EL (cell line): Measurements from ENCODE around the gene AP2M1.

ENCODE experiments used
- DNase-seq: peaks from one replicate; pipeline ENCODE4 v3.0.0-alpha.2; 2016

The AP2M1 gene

GRCh38 chr3:184158404-184158803 lies 16.3 kb upstream of the AP2M1 start:
- DNase-seq = no peak

DNA sequence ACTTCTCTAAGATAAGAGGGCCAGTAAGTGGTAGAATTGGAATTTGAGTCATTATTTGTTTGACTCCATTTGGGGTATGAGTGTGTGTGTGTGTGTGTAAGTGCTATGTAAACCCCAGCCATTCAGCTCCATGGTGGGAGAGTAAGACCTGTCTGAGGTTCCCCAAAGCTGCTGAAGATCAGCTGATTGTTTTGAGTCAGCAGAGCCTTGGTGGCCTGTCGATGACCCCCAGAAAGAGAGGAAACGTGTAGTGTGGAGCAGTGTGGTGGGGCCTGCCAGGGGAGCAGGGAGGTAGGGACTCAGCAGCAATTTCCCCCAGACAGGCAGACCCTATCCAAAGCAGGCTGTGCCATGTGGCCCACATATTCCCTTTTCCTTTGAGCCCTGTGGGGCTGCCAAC lies 14.2 kb upstream of the AP2M1 start:
- DNase-seq = peak; percentile 50

GRCh38 chr3:184162571-184163070 lies 12.0 kb upstream of the AP2M1 start:
- DNase-seq = peak; percentile 62

GRCh38 chr3:184164648-184165330 lies 9.9 kb upstream of the AP2M1 start:
- no peak for DNase-seq

DNA sequence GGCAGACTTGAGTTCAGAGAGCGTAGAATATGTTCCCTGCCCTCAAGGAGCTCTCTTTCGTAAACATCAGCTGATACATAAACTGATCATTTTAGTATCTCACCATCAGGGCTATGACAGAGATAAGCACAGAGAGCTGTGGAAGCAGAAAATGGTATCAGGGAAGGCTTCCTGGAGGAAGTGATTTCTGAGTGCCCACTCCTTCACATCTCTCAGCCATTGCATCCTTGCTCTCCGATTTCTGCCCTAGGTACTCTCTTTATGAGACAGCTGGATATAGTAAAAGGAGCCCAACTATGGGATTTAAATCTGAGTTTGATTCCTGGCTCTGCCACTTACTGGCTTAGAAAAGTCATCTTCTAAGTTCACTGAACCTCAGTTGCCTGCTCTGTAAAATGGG lies 9.1 kb upstream of the AP2M1 start:
- DNase-seq = no peak

DNA sequence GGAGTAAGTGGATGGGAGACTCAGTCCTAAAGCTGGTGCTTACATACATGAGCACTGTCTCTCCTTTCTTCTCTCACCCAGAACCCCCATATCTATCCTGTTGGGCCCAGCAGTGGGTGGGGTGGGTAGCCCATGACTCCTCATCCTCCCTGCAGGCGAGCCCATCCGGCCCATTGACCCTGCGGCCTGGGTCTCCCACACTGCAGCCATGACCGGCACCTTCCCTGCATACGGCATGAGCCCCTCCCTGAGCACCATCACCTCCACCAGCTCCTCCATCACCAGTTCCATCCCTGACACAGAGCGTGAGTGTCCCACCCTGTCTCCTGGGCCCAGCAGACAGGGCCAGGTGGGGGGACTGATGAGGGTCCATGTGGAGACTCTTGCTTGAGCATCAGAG lies 8.0 kb upstream of the AP2M1 start:
- no peak for DNase-seq

GRCh38 chr3:184167786-184168185 lies 6.9 kb upstream of the AP2M1 start:
- no peak for DNase-seq

GRCh38 chr3:184168363-184169120 lies 6.1 kb upstream of the AP2M1 start:
- DNase-seq = peak; percentile 91

DNA sequence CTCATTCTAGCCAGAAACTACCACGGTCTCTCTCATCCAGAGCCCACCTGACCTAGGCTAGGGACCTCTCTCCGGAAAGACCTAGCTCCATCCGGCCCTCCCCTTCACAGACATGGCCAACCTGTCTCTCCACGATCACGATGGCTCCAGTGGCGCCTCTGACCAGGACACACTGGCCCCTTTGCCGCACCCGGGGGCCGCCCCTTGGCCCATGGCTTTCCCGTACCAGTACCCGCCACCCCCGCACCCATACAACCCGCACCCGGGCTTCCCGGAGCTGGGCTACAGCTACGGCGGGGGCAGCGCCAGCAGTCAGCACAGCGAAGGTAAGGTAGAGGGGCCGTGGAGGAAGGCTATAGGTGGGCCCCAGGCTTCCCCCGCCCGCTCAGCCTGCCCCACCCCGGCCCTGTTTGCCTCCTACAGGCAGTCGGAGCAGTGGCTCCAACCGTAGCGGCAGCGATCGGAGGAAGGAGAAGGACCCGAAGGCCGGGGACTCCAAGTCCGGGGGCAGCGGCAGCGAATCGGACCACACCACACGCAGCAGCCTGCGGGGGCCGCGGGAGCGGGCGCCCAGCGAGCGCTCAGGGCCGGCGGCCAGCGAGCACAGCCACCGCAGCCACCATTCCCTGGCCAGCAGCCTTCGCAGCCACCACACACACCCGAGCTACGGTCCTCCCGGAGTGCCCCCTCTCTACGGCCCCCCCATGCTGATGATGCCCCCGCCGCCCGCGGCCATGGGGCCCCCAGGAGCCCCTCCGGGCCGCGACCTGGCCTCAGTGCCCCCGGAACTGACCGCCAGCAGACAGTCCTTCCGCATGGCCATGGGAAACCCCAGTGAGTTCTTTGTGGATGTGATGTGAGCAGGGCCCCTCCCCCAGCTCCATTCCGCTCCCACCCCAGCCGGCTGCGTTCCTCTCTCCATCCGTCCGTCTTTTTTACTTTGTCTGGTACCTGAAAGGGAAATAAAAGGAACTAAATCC lies 4.5 kb upstream of the AP2M1 start:
- no peak for DNase-seq

GRCh38 chr3:184171562-184171961 lies 3.1 kb upstream of the AP2M1 start:
- DNase-seq = peak; percentile 89

- DNase-seq = peak; percentile 89
These were observed 1.8 kb upstream of the AP2M1 start for GRCh38 chr3:184172681-184173373.

DNA sequence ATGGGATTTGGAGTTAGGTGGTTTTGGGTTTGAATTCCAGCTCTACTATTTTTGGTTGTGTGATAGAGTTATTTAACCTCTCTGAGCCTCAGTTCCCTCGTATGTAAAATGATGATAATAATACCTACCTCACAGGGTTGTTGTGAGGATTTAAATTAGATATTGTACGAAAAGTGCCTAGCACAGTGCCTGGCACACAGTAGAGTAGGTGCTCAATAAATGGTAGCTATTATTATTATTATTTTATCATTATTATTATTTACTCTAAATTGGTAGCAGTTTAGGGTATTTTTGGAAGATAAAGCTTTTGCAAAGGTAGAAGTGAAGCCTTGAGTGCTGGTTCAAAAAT lies 1.3 kb upstream of the AP2M1 start:
- DNase-seq = no peak

- DNase-seq = no peak
These were observed 390 bp upstream of the AP2M1 start for GRCh38 chr3:184174284-184174645.

- no peak for DNase-seq
These were observed 851 bp downstream of the AP2M1 start for GRCh38 chr3:184175506-184175905.

DNA sequence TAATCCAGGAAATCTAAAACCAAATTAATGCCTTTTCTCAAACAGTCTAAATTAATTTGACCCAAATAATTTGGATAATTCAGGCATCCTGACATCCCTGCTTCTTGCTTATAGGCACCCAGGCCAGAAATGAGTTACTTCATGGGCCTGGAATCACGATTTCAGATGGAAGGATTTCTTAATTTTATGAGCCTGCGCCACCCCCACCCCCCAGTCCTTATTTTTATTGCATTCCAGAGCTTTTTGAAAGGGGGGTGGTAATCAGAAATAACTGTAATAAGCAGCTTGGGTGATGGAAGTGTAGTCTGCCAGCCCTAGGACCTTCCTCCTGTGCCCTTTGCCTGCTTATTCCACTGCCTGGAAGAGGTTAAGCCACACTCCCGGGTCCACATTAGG lies 1.3 kb downstream of the AP2M1 start:
- no peak for DNase-seq

- peak; percentile 99 for DNase-seq
These were observed 2.0 kb downstream of the AP2M1 start for GRCh38 chr3:184176377-184177330.

DNA sequence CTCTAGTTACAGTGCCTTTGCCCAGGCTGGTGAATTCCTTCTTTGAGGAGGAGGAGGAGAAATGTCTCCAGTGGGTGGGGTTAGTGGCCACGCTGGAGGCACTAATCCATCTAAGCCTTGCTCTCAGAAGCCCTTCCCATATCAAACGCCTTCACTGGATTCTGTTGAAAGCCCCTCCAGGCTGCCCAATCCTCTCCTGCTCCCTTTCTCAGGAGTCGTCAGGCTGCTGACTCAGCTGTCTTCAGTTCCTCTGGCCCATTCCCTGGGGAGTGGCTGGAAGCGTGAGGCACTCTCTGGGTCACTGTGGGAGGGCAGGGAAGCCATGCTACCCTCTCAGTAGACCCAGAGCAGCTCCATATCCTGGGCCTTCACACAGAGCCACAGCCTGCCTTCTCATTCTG lies 2.7 kb downstream of the AP2M1 start:
- DNase-seq = peak; percentile 67

GRCh38 chr3:184177767-184178306 lies 3.2 kb downstream of the AP2M1 start:
- no peak for DNase-seq

GRCh38 chr3:184178521-184179138 lies 4.0 kb downstream of the AP2M1 start:
- DNase-seq = no peak

GRCh38 chr3:184180165-184180564 lies 5.5 kb downstream of the AP2M1 start:
- DNase-seq = peak; percentile 65

- DNase-seq = no peak
These were observed 6.9 kb downstream of the AP2M1 start for GRCh38 chr3:184181596-184181995.
